Progenitor cell of endocrine pancreas (in vitro differentiated cells): ENCODE results near the gene TSPO2. TPM values are rescaled to one million over a fixed set of nuclear protein-coding genes. Genes with fewer than 3 reads are reported as not detected.

Source experiments
- DNase-seq: peaks from one replicate; pipeline ENCODE4 v3.0.0; 2021; ENCODE audit warnings: low spot score; ENCODE audit not compliant: unreplicated experiment
- H3K27ac Mint-ChIP-seq: 2 replicates; pipeline ENCODE4 v1.8.0; 2021; ENCODE audit warnings: mild to moderate bottlenecking, moderate library complexity, mixed read lengths
- H3K27me3 Mint-ChIP-seq: 2 replicates; pipeline ENCODE4 v1.8.0; 2021; ENCODE audit warnings: mixed read lengths
- H3K36me3 Mint-ChIP-seq: 2 replicates; pipeline ENCODE4 v1.8.0; 2022; ENCODE audit warnings: mixed read lengths; ENCODE audit not compliant: insufficient read depth
- H3K4me1 Mint-ChIP-seq: 2 replicates; pipeline ENCODE4 v1.8.0; 2021; ENCODE audit warnings: low read depth, mixed read lengths
- H3K4me3 Mint-ChIP-seq: 2 replicates; pipeline ENCODE4 v1.8.0; 2021; ENCODE audit warnings: low read depth, mild to moderate bottlenecking, moderate library complexity, mixed read lengths
- H3K9me3 Mint-ChIP-seq: 2 replicates; pipeline ENCODE4 v1.8.0; 2021; ENCODE audit warnings: low read depth, mixed read lengths
- CTCF ChIP-seq: fragments of 200-600 bp; sonication (generic); IDR thresholded peaks from one replicate; pipeline ENCODE4 v1.5.0; 2021; ENCODE audit warnings: antibody characterized with exemption, mild to moderate bottlenecking; ENCODE audit not compliant: unreplicated experiment
- total RNA-seq: library from RNA; stranded (reverse); gene quantifications from 2 replicates; pipeline ENCODE4 v1.2.1, GENCODE V29; 2021

TSPO2 gene
- total RNA-seq, 1 donor from 2014 or later: not detected

- Mint-ChIP-seq H3K9me3 (no peaks in the 10 kb centered on the region), H3K27me3 (no peaks in the 10 kb centered on the region), H3K4me3 (no peak overlapping the region), H3K4me1 (no peaks in the 10 kb centered on the region), H3K27ac (no peak overlapping the region), H3K36me3 (peaks cover 32% of the 10 kb centered on the region)
- TF ChIP-seq CTCF: no peak
- DNase-seq: no peak
Measured at GRCh38 chr6:41083072-41083471, 40.8 kb downstream of the TSPO2 start.

GRCh38 chr6:41085182-41085581 lies 42.9 kb downstream of the TSPO2 start:
- Mint-ChIP-seq H3K36me3 (peaks cover 29% of the 10 kb centered on the region), H3K27me3 (no peaks in the 10 kb centered on the region), H3K4me1 (no peaks in the 10 kb centered on the region), H3K9me3 (no peaks in the 10 kb centered on the region), H3K27ac (no peak overlapping the region), H3K4me3 (no peak overlapping the region)
- DNase-seq: no peak
- TF ChIP-seq CTCF: no peak

- no peaks in the 10 kb centered on the region for H3K27me3 Mint-ChIP-seq
- no peak overlapping the region for H3K4me3 Mint-ChIP-seq
- DNase-seq: no peak
- H3K36me3 Mint-ChIP-seq: peaks cover 33% of the 10 kb centered on the region
- no peaks in the 10 kb centered on the region for H3K9me3 Mint-ChIP-seq
- H3K4me1 Mint-ChIP-seq: no peaks in the 10 kb centered on the region
- no peak for TF ChIP-seq CTCF
- no peak overlapping the region for H3K27ac Mint-ChIP-seq
Measured at GRCh38 chr6:41088451-41088850, 46.2 kb downstream of the TSPO2 start.

GRCh38 chr6:41090841-41091761 lies 48.8 kb downstream of the TSPO2 start:
- H3K27me3 Mint-ChIP-seq: no peaks in the 10 kb centered on the region
- no peak for TF ChIP-seq CTCF
- no peak overlapping the region for H3K4me3 Mint-ChIP-seq
- no peak for DNase-seq
- H3K9me3 Mint-ChIP-seq: no peaks in the 10 kb centered on the region
- H3K36me3 Mint-ChIP-seq: peaks cover 32% of the 10 kb centered on the region
- no peak overlapping the region for H3K27ac Mint-ChIP-seq
- H3K4me1 Mint-ChIP-seq: no peaks in the 10 kb centered on the region

GRCh38 chr6:41092421-41093140 lies 50.3 kb downstream of the TSPO2 start:
- Mint-ChIP-seq H3K27me3 (no peaks in the 10 kb centered on the region), H3K36me3 (peaks cover 33% of the 10 kb centered on the region), H3K4me3 (no peak overlapping the region), H3K9me3 (no peaks in the 10 kb centered on the region), H3K27ac (no peak overlapping the region), H3K4me1 (no peaks in the 10 kb centered on the region)
- TF ChIP-seq CTCF: peak; percentile 52
- no peak for DNase-seq
